H1 (cell line): Measurements from ENCODE around the gene SCGB1C2. TPM values are rescaled to one million over a fixed set of nuclear protein-coding genes. Genes with fewer than 3 reads are reported as not detected.

ENCODE experiments used
- NANOG ChIP-seq: IDR thresholded peaks from 2 replicates; pipeline ENCODE4 v1.6.1; 2011; ENCODE audit warnings: low read length, low read depth, mild to moderate bottlenecking, inconsistent platforms; ENCODE audit not compliant: insufficient read depth, poor library complexity, severe bottlenecking
- polyA plus RNA-seq, 7 experiments: library from polyadenylated mRNA; depleted of rRNA in 3 of 7; stranded (reverse) in 5 of 7; unstranded in 2 of 7; fragments of >200 nt in 5 of 7; fragments of 200-250 nt in 2 of 7; gene quantifications; 1 replicate in 5 of 7; 2 replicates in 1 of 7; 4 replicates in 1 of 7; pipeline versions ENCODE4 v1.2.1 to v1.2.3, GENCODE V29; 2011 to 2013; ENCODE audit warnings: missing spikeins in 2 of 7, mixed read lengths in 2 of 7
- total RNA-seq: library from RNA; stranded (reverse); fragmentation: NEBNext Ultra II Directional; extraction: Animal tissue kit (Norgen Biotek cat#: 25700); gene quantifications from 2 replicates; pipeline ENCODE4 v1.2.1, GENCODE V29; 2021

SCGB1C2 gene
- total and polyA plus RNA-seq, 2 of the 8 experiments (the other 6 are each of a cell fraction or from before 2014, with no cell fraction given) = not detected

DNA sequence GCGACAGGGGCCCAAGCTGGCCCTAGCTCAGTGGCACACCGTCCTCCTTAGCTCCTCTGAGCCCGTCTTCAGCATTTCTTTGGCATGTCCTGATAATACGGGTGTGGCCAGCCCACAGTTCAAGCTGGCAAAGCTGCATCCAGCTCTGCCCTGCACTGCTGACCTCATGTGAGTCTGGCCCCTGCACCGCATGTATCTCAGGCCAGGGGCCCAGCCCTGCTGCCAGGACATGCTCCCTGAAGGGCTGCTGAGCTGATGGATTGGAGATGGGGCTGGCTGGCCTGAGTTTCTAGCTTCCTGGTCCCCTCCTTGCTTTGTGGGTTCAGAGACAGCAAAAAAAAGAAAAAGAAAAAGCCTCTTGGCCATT is 41.7 kb downstream of the SCGB1C2 start (continued):
- TF ChIP-seq NANOG = no peak
